Liver (tissue), 9 donors: ENCODE results near the gene MRO. TPM values are rescaled to one million over a fixed set of nuclear protein-coding genes. Genes with fewer than 3 reads are reported as not detected.

Source experiments
- DNase-seq: peaks from one replicate; pipeline ENCODE4 v3.0.0-alpha.2; 2017; ENCODE audit warnings: low spot score
- H3K27ac ChIP-seq, 2 donors: one replicate each; pipeline ENCODE4 v1.7.0; 2013; ENCODE audit warnings: inconsistent platforms in 2 of 2, low read length in 2 of 2, control low read depth in 1 of 2, low read depth in 1 of 2, mild to moderate bottlenecking in 1 of 2
- H3K27me3 ChIP-seq, 4 donors: one replicate each; pipeline versions ENCODE4 v1.6.1 to v1.7.0; 2013; ENCODE audit warnings: low read length in 3 of 4, inconsistent platforms in 1 of 4, mild to moderate bottlenecking in 1 of 4, moderate library complexity in 1 of 4; ENCODE audit not compliant: control insufficient read depth in 4 of 4, insufficient read depth in 4 of 4
- H3K36me3 ChIP-seq, 4 donors: one replicate each; pipeline versions ENCODE4 v1.6.1 to v1.7.0; 2013; ENCODE audit warnings: low read length in 3 of 4, mild to moderate bottlenecking in 3 of 4, low read depth in 1 of 4, moderate library complexity in 1 of 4; ENCODE audit not compliant: control insufficient read depth in 4 of 4, insufficient read depth in 3 of 4
- H3K4me1 ChIP-seq, 4 donors: one replicate each; pipeline versions ENCODE4 v1.6.1 to v1.7.0; 2013; ENCODE audit warnings: low read length in 3 of 4, mild to moderate bottlenecking in 3 of 4, moderate library complexity in 1 of 4; ENCODE audit not compliant: control insufficient read depth in 4 of 4, insufficient read depth in 4 of 4
- H3K4me3 ChIP-seq, 3 donors: one replicate each; pipeline versions ENCODE4 v1.6.1 to v1.7.0; 2013; ENCODE audit warnings: low read length in 3 of 3, control low read depth in 1 of 3, low read depth in 1 of 3, mild to moderate bottlenecking in 1 of 3
- H3K9ac ChIP-seq, 2 donors: one replicate each; pipeline ENCODE4 v1.7.0; 2013; ENCODE audit warnings: low read length in 2 of 2, mild to moderate bottlenecking in 2 of 2, moderate library complexity in 2 of 2, control low read depth in 1 of 2, low read depth in 1 of 2
- H3K9me3 ChIP-seq, 4 donors: one replicate each; pipeline versions ENCODE4 v1.6.1 to v1.7.0; 2013; ENCODE audit warnings: low read length in 3 of 4; ENCODE audit not compliant: control insufficient read depth in 4 of 4
- CTCF ChIP-seq: fragments of 150-350 bp; IDR thresholded peaks from 2 replicates; pipeline ENCODE4 v1.5.1; 2017; ENCODE audit warnings: improper control_type of control experiment, low read depth, low read length; ENCODE audit not compliant: missing input control
- EGR1 ChIP-seq, 2 donors: IDR thresholded peaks; 2 replicates each; pipeline ENCODE4 v1.6.1; 2016 to 2018; ENCODE audit warnings: antibody characterized with exemption in 2 of 2, low read depth in 2 of 2
- FOXA1 ChIP-seq: IDR thresholded peaks from 2 replicates; pipeline ENCODE4 v1.6.1; 2016; ENCODE audit warnings: antibody characterized with exemption
- HNF4G ChIP-seq: IDR thresholded peaks from 2 replicates; pipeline ENCODE4 v1.6.1; 2016; ENCODE audit warnings: antibody characterized with exemption
- MAX ChIP-seq: IDR thresholded peaks from 2 replicates; pipeline ENCODE4 v1.6.1; 2016; ENCODE audit warnings: antibody characterized with exemption
- NR2F2 ChIP-seq: IDR thresholded peaks from 2 replicates; pipeline ENCODE4 v1.6.1; 2016; ENCODE audit warnings: antibody characterized with exemption
- RAD21 ChIP-seq, 2 donors: IDR thresholded peaks; 2 replicates each; pipeline ENCODE4 v1.6.1; 2016; ENCODE audit warnings: antibody characterized with exemption in 2 of 2, mild to moderate bottlenecking in 2 of 2
- RXRA ChIP-seq, 2 donors: IDR thresholded peaks; 2 replicates each; pipeline ENCODE4 v1.6.1; 2017 to 2018; ENCODE audit warnings: antibody characterized with exemption in 2 of 2, mild to moderate bottlenecking in 1 of 2
- SP1 ChIP-seq: IDR thresholded peaks from 2 replicates; pipeline ENCODE4 v1.6.1; 2018; ENCODE audit warnings: antibody characterized with exemption, mild to moderate bottlenecking
- TAF1 ChIP-seq: conservative IDR thresholded peaks from 2 replicates; pipeline ENCODE4 v1.6.1; 2016; ENCODE audit warnings: antibody characterized with exemption, mild to moderate bottlenecking
- YY1 ChIP-seq: IDR thresholded peaks from 2 replicates; pipeline ENCODE4 v1.6.1; 2016; ENCODE audit warnings: antibody characterized with exemption, mild to moderate bottlenecking
- ZBTB33 ChIP-seq: IDR thresholded peaks from 2 replicates; pipeline ENCODE4 v1.6.1; 2016; ENCODE audit warnings: antibody characterized with exemption
- WGBS: extraction: QIAGEN DNeasy Blood & Tissue Kit; methylation state at CpG from one replicate; pipeline ENCODE4 v1.1.7; 2013; 5-methylcytosine and 5-hydroxymethylcytosine counted together
- polyA plus RNA-seq, 2 donors: library from polyadenylated mRNA; stranded (reverse) in 1 of 2; unstranded in 1 of 2; fragments of 200-250 nt in 1 of 2; fragments of >200 nt in 1 of 2; fragmentation: Nextera tagmentation in 1 of 2; extraction: Ambion mirVana in 1 of 2; gene quantifications; one replicate each; pipeline versions ENCODE4 v1.2.1 to v1.2.3, GENCODE V29; 2013 to 2015
- total RNA-seq, 2 donors: library from RNA; depleted of rRNA; stranded (reverse); fragments of >200 nt; gene quantifications; one replicate each; pipeline ENCODE4 v1.2.3, GENCODE V29; 2014
- donor health status: healthy.
- donor health status: healthy.
- donor health status: healthy.
- donor health status: healthy.
- donor health status: healthy.

Gene MRO
- total and polyA plus RNA-seq, 4 donors, result 1.6 to 2.8 (median 2.7) TPM

GRCh38 chr18:50869150-50869549, 49.3 kb upstream of the MRO start:
- peaks cover 0 to 4% (median 2%) of the 10 kb centered on the region in 4 donors for H3K4me1 ChIP-seq
- no peak overlapping the region for H3K4me3 ChIP-seq
- no peaks in the 10 kb centered on the region for H3K36me3 ChIP-seq
- no peak overlapping the region for H3K9ac ChIP-seq
- 90% methylated on average over 4 of the region's 4 CpGs for WGBS
- TF ChIP-seq ZBTB33 (no peak), HNF4G (no peak), RXRA (IDR thresholded peaks at IDR 0.05) (no peak), MAX (no peak), SP1 (no peak), NR2F2 (no peak), CTCF (no peak), EGR1 (IDR thresholded peaks at IDR 0.05; ENCODE audit: low read depth in 2 of 2) (no peak), YY1 (no peak)
- no peaks in the 10 kb centered on the region for H3K9me3 ChIP-seq
- no peak overlapping the region for H3K27ac ChIP-seq
- H3K27me3 ChIP-seq, result no peaks in the 10 kb centered on the region
- DNase-seq, result no peak

- H3K4me1 ChIP-seq, result peaks cover 3 to 9% (median 4%) of the 10 kb centered on the region in 4 donors
- no peaks in the 10 kb centered on the region for H3K27me3 ChIP-seq
- DNase-seq, result no peak
- H3K36me3 ChIP-seq, result no peaks in the 10 kb centered on the region
- no peaks in the 10 kb centered on the region for H3K9me3 ChIP-seq
- no peak overlapping the region for H3K27ac ChIP-seq
- H3K9ac ChIP-seq, result no peak overlapping the region
- TF ChIP-seq NR2F2 (no peak), RAD21 (IDR thresholded peaks at IDR 0.05) (peak; percentile 77), EGR1 (IDR thresholded peaks at IDR 0.05; ENCODE audit: low read depth in 2 of 2) (no peak), TAF1 (no peak), CTCF (peak; percentile 30), RXRA (IDR thresholded peaks at IDR 0.05) (peak; percentile 42 to 66), FOXA1 (no peak)
- H3K4me3 ChIP-seq, result no peak overlapping the region
Measured at GRCh38 chr18:50866765-50867164, 46.9 kb upstream of the MRO start.
